Smooth muscle cell of trachea (primary cell): ENCODE results near the gene DNAI7. TPM values are rescaled to one million over a fixed set of nuclear protein-coding genes. Genes with fewer than 3 reads are reported as not detected.

Experiments used
- total RNA-seq: library from RNA; depleted of rRNA; stranded (reverse); fragments of >200 nt; gene quantifications from 2 replicates; pipeline ENCODE4 v1.2.1, GENCODE V29; 2014

DNAI7 gene
- total RNA-seq: 0.17 and 0.29 TPM in 2 replicates

GRCh38 chr12:25195056-25195971 is at the start of gene DNAI7, which contains the start of gene ETFRF1:
Gene DNAI7, minus strand, starts transcription at chr12:25195160. Its CDS starts 82 bp downstream, at chr12:25195078.
Gene ETFRF1, plus strand, starts transcription at chr12:25195237. Its CDS starts 8,720 bp downstream, at chr12:25203957.

Other genes with a start within 250 kb of the DNAI7 start
- gene BCAT1, start 246.1 kb downstream of the DNAI7 start, total RNA-seq: 217 and 250 TPM in 2 replicates
- gene ETFRF1, start 77 bp upstream of the DNAI7 start, total RNA-seq: 18.7 and 29.7 TPM in 2 replicates
- gene KRAS, start 55.8 kb upstream of the DNAI7 start, total RNA-seq: 9.4 and 15.1 TPM in 2 replicates